H9 (cell line): ENCODE results near the gene LNP1. TPM values are rescaled to one million over a fixed set of nuclear protein-coding genes. Genes with fewer than 3 reads are reported as not detected.

Source experiments
- DNase-seq: peaks from one replicate; pipeline ENCODE4 v3.0.0-alpha.2; 2017
- H2AFZ ChIP-seq: one replicate; pipeline ENCODE4 v1.6.1; 2013; ENCODE audit warnings: mild to moderate bottlenecking, low read length, control low read depth, moderate library complexity
- H2AK5ac ChIP-seq: 2 replicates; pipeline ENCODE4 v1.6.1; 2013; ENCODE audit warnings: low read length, control low read depth, mixed read lengths; ENCODE audit not compliant: insufficient read length
- H2BK120ac ChIP-seq: one replicate; pipeline ENCODE4 v1.6.1; 2013; ENCODE audit warnings: low read depth, mild to moderate bottlenecking, low read length, control low read depth, inconsistent platforms; ENCODE audit not compliant: poor library complexity, severe bottlenecking
- H2BK12ac ChIP-seq: 2 replicates; pipeline ENCODE4 v1.6.1; 2013; ENCODE audit warnings: low read length, control low read depth, mixed read lengths, low read depth; ENCODE audit not compliant: insufficient read length
- H2BK15ac ChIP-seq: 2 replicates; pipeline ENCODE4 v1.6.1; 2013; ENCODE audit warnings: low read depth, low read length, control low read depth
- H2BK20ac ChIP-seq: one replicate; pipeline ENCODE4 v1.6.1; 2013; ENCODE audit warnings: low read depth, mild to moderate bottlenecking, low read length, control low read depth, inconsistent platforms; ENCODE audit not compliant: poor library complexity, severe bottlenecking
- H2BK5ac ChIP-seq: 2 replicates; pipeline ENCODE4 v1.6.1; 2013; ENCODE audit warnings: low read length, control low read depth, mixed read lengths; ENCODE audit not compliant: insufficient read length
- H3K14ac ChIP-seq: 2 replicates; pipeline ENCODE4 v1.6.1; 2013; ENCODE audit warnings: low read length, control low read depth; ENCODE audit not compliant: insufficient read depth
- H3K18ac ChIP-seq: 2 replicates; pipeline ENCODE4 v1.6.1; 2013; ENCODE audit warnings: low read depth, mild to moderate bottlenecking, mixed read lengths, low read length, control low read depth; ENCODE audit not compliant: insufficient read length
- H3K23ac ChIP-seq: 2 replicates; pipeline ENCODE4 v1.6.1; 2013; ENCODE audit warnings: low read length, control low read depth, mixed read lengths, low read depth; ENCODE audit not compliant: insufficient read length
- H3K23me2 ChIP-seq: 2 replicates; pipeline ENCODE4 v1.6.1; 2013; ENCODE audit warnings: low read depth, mild to moderate bottlenecking, mixed read lengths, low read length, control low read depth; ENCODE audit not compliant: insufficient read length, poor library complexity, severe bottlenecking
- H3K27ac ChIP-seq: 2 replicates; pipeline ENCODE4 v1.5.1; 2013; ENCODE audit warnings: low read length, control low read depth, mixed read lengths, low read depth; ENCODE audit not compliant: insufficient read length
- H3K27me3 ChIP-seq: 2 replicates; pipeline ENCODE4 v1.6.1; 2013; ENCODE audit warnings: low read length, control low read depth, inconsistent platforms; ENCODE audit not compliant: insufficient read depth
- H3K4ac ChIP-seq: 2 replicates; pipeline ENCODE4 v1.6.1; 2013; ENCODE audit warnings: low read depth, mild to moderate bottlenecking, control low read depth, inconsistent platforms, low read length, moderate library complexity
- H3K4me1 ChIP-seq: 2 replicates; pipeline ENCODE4 v1.6.1; 2013; ENCODE audit warnings: low read length, control low read depth, inconsistent platforms; ENCODE audit not compliant: insufficient read depth
- H3K4me2 ChIP-seq: 2 replicates; pipeline ENCODE4 v1.6.1; 2013; ENCODE audit warnings: low read length, control low read depth, mixed read lengths; ENCODE audit not compliant: insufficient read length, insufficient read depth
- H3K56ac ChIP-seq: 2 replicates; pipeline ENCODE4 v1.6.1; 2013; ENCODE audit warnings: low read depth, mild to moderate bottlenecking, mixed read lengths, low read length, control low read depth; ENCODE audit not compliant: insufficient read length
- H3K79me1 ChIP-seq: 2 replicates; pipeline ENCODE4 v1.6.1; 2013; ENCODE audit warnings: low read depth, mild to moderate bottlenecking, moderate library complexity, low read length, control low read depth, inconsistent platforms; ENCODE audit not compliant: insufficient read depth, poor library complexity, severe bottlenecking
- H3K79me2 ChIP-seq: 2 replicates; pipeline ENCODE4 v1.6.1; 2013; ENCODE audit warnings: low read length, control low read depth, inconsistent platforms; ENCODE audit not compliant: insufficient read depth
- H3K9ac ChIP-seq: 2 replicates; pipeline ENCODE4 v1.6.1; 2013; ENCODE audit warnings: low read length, control low read depth, mixed read lengths; ENCODE audit not compliant: insufficient read length; ENCODE audit errors: extremely low read depth
- H3K9me3 ChIP-seq: one replicate; pipeline ENCODE4 v1.6.1; 2013; ENCODE audit warnings: low read depth, low read length, inconsistent platforms; ENCODE audit not compliant: control insufficient read depth
- H3T11ph ChIP-seq: one replicate; pipeline ENCODE4 v1.6.1; 2013; ENCODE audit warnings: mild to moderate bottlenecking, low read length, control low read depth, inconsistent platforms
- H4K20me1 ChIP-seq: one replicate; pipeline ENCODE4 v1.6.1; 2013; ENCODE audit not compliant: control insufficient read depth, insufficient read length, insufficient read depth
- H4K5ac ChIP-seq: 2 replicates; pipeline ENCODE4 v1.6.1; 2013; ENCODE audit warnings: low read depth, mild to moderate bottlenecking, mixed read lengths, low read length, control low read depth; ENCODE audit not compliant: insufficient read length
- H4K8ac ChIP-seq: replicated peaks from 2 replicates; pipeline ENCODE4 v1.6.1; 2013; ENCODE audit warnings: low read length, control low read depth, mixed read lengths, low read depth; ENCODE audit not compliant: insufficient read length
- H4K91ac ChIP-seq: 2 replicates; pipeline ENCODE4 v1.6.1; 2013; ENCODE audit warnings: low read depth, mild to moderate bottlenecking, moderate library complexity, mixed read lengths, low read length, control low read depth; ENCODE audit not compliant: insufficient read length
- H3K27ac Mint-ChIP-seq, 3 experiments: 2 replicates in 2 of 3; 3 replicates in 1 of 3; pipeline ENCODE4 v1.8.0; 2020 to 2021; ENCODE audit warnings: mixed read lengths in 3 of 3, mild to moderate bottlenecking in 1 of 3, moderate library complexity in 1 of 3
- H3K27me3 Mint-ChIP-seq: 2 replicates; pipeline ENCODE4 v1.8.0; 2021; ENCODE audit warnings: low read depth, mild to moderate bottlenecking, moderate library complexity, mixed read lengths
- H3K36me3 Mint-ChIP-seq, 3 experiments: 2 replicates in 2 of 3; 3 replicates in 1 of 3; pipeline ENCODE4 v1.8.0; 2020 to 2021; ENCODE audit warnings: low read depth in 3 of 3, mixed read lengths in 3 of 3; ENCODE audit not compliant: insufficient read depth in 1 of 3
- H3K4me1 Mint-ChIP-seq, 2 experiments: 2 replicates each; pipeline ENCODE4 v1.8.0; 2020; ENCODE audit warnings: mixed read lengths in 2 of 2
- H3K4me3 Mint-ChIP-seq, 2 experiments: 2 replicates in 1 of 2; 3 replicates in 1 of 2; pipeline ENCODE4 v1.8.0; 2020 to 2021; ENCODE audit warnings: mild to moderate bottlenecking in 2 of 2, mixed read lengths in 2 of 2, moderate library complexity in 1 of 2
- H3K9me3 Mint-ChIP-seq, 2 experiments: 2 replicates in 1 of 2; 3 replicates in 1 of 2; pipeline ENCODE4 v1.8.0; 2020; ENCODE audit warnings: mild to moderate bottlenecking in 2 of 2, mixed read lengths in 2 of 2, moderate library complexity in 1 of 2
- CTCF ChIP-seq: fragments of 200-600 bp; sonication (generic); conservative IDR thresholded peaks from 3 replicates; pipeline ENCODE4 v1.8.0; 2021; ENCODE audit warnings: antibody characterized with exemption, mild to moderate bottlenecking
- WGBS: extraction: QIAGEN DNeasy Blood & Tissue Kit; methylation state at CpG from one replicate; pipeline ENCODE4 v1.1.7; 2013; ENCODE audit warnings: missing lambda C conversion rate, low lambda C conversion rate, mixed read lengths; ENCODE audit not compliant: insufficient read length; ENCODE audit errors: extremely low coverage; 5-methylcytosine and 5-hydroxymethylcytosine counted together
- total RNA-seq: library from RNA; stranded (reverse); gene quantifications from 2 replicates; pipeline ENCODE4 v1.2.1, GENCODE V29; 2021

The LNP1 gene
- total RNA-seq, 1 experiment from 2014 or later, result 4.1 TPM

DNA sequence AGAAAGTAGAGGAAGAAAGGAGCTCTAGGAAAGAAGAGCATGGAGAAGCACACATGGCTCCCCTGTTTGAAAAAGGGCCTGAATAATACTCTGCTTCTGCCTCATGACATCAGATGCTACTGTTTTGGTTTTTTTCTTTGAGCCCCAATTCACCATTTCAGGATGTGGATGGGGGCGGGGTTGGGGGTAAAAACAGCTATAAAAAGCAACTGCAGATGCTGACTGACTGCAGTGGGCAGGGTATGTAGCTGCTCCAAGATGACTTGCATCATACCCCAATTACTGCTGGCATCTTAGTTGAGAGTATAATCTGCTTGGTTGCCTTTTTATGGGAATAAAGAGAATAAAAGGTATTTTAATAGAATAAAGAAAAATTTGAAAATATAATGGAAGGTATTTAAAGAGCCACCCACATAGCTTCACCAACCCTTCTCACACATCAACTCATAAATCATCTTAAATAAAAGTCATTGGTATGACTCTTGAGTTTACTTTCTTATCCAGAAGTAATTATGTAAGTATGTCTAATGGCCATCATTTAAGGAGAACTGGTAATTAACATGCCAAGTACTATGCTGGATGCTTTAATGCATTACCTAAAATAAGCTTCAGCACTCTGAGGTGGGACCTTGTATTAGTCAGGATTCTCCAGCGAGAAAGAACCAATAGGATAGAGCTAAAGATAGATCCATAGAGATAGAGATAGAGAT is 54.7 kb downstream of the LNP1 start:
- H3K56ac ChIP-seq, result no peak overlapping the region
- no peaks in the 10 kb centered on the region for H3K79me2 ChIP-seq
- peaks cover 19 to 47% (median 21%) of the 10 kb centered on the region in 3 experiments for H3K36me3 Mint-ChIP-seq
- no peak overlapping the region for H2AK5ac ChIP-seq
- H2BK12ac ChIP-seq, result no peak overlapping the region
- no peak overlapping the region for H3T11ph ChIP-seq
- no peak overlapping the region for H4K91ac ChIP-seq
- H3K79me1 ChIP-seq, result no peaks in the 10 kb centered on the region
- no peak overlapping the region for H4K8ac ChIP-seq
- no peaks in the 10 kb centered on the region for H3K23me2 ChIP-seq
- H3K27me3 Mint-ChIP-seq, result no peaks in the 10 kb centered on the region
- no peak overlapping the region for H2BK20ac ChIP-seq
- H3K23ac ChIP-seq, result no peak overlapping the region
- no peaks in the 10 kb centered on the region for H4K20me1 ChIP-seq
- no peak overlapping the region for H2BK15ac ChIP-seq
- no CpG with 5 or more reads among the region's 2 CpGs for WGBS
- H3K9ac ChIP-seq, result no peak overlapping the region
- H3K27ac Mint-ChIP-seq, result no peak overlapping the region
- DNase-seq, result no peak
- no peak overlapping the region for H4K5ac ChIP-seq
- no peak overlapping the region for H3K4ac ChIP-seq
- no peak for TF ChIP-seq CTCF
- H3K27ac ChIP-seq, result no peak overlapping the region
- H3K4me1 Mint-ChIP-seq, result peaks cover 17 to 20% of the 10 kb centered on the region in 2 experiments
- H3K4me3 Mint-ChIP-seq, result no peak overlapping the region
- H2BK5ac ChIP-seq, result no peak overlapping the region
- H2AFZ ChIP-seq, result no peak overlapping the region
- no peaks in the 10 kb centered on the region for H3K4me1 ChIP-seq
- H3K27me3 ChIP-seq, result no peaks in the 10 kb centered on the region
- no peak overlapping the region for H3K18ac ChIP-seq
- no peak overlapping the region for H3K14ac ChIP-seq
- no peak overlapping the region for H2BK120ac ChIP-seq
- H3K9me3 Mint-ChIP-seq, result peaks cover 7 to 14% of the 10 kb centered on the region in 2 experiments; a peak in 3 of 5 replicates
- no peaks in the 10 kb centered on the region for H3K9me3 ChIP-seq
- H3K4me2 ChIP-seq, result no peak overlapping the region
